Measurements from ENCODE around the gene SLC45A3.

- no peak for TF ChIP-seq POLR2A (IDR thresholded peaks at IDR 0.05; ENCODE audit: low read depth, low read length)
- TF ChIP-seq FOS (IDR thresholded peaks at IDR 0.05; ENCODE audit: low read depth, low read length): no peak
- no peak for TF ChIP-seq MXI1 (IDR thresholded peaks at IDR 0.05; ENCODE audit: borderline replicate concordance, low read depth, low read length)
- no peak for TF ChIP-seq CTCF (conservative IDR thresholded peaks at IDR 0.05; ENCODE audit: low read depth, low read length)
- no peak for TF ChIP-seq BHLHE40 (IDR thresholded peaks at IDR 0.05; ENCODE audit: low read depth, low read length)
- no peak for TF ChIP-seq USF2 (IDR thresholded peaks at IDR 0.05; ENCODE audit: low read depth, low read length)
- no peak for TF ChIP-seq MAZ (IDR thresholded peaks at IDR 0.05; ENCODE audit: borderline replicate concordance, low read depth, low read length)
- no peak for TF ChIP-seq RAD21 (IDR thresholded peaks at IDR 0.05; ENCODE audit: low read length)
Measured at GRCh38 chr1:205687242-205687641, 6.9 kb upstream of the SLC45A3 start.

Data from IMR-90 (cell line).